HG03045 (cell line): ENCODE results near the gene KCNIP3.

ENCODE experiments used
- ATAC-seq: cut with Tn5 transposase; IDR thresholded peaks from one replicate; pipeline ENCODE4 v1.9.1; 2021; ENCODE audit warnings: mild to moderate bottlenecking, moderate library complexity; ENCODE audit not compliant: unreplicated experiment

KCNIP3 gene

DNA sequence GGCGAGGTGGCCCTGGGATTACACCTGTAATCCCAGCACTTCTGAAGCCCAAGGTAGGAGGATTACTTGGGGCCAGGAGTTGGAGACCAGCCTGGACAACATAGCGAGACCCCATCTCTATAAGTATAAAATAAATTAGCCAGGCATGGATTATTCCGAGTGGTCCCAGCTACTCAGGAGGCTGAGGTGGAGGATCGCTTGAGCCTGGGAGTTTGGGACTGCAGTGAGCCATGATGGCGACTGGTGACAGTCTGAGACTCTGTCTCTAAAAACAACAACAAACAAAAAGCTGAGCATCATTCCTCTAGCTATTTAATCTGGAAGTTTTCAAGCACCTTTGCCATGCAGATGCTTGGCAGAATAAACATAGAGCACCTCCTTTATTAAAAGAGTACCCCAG lies 83.6 kb downstream of the KCNIP3 start:
- no peak for ATAC-seq

DNA sequence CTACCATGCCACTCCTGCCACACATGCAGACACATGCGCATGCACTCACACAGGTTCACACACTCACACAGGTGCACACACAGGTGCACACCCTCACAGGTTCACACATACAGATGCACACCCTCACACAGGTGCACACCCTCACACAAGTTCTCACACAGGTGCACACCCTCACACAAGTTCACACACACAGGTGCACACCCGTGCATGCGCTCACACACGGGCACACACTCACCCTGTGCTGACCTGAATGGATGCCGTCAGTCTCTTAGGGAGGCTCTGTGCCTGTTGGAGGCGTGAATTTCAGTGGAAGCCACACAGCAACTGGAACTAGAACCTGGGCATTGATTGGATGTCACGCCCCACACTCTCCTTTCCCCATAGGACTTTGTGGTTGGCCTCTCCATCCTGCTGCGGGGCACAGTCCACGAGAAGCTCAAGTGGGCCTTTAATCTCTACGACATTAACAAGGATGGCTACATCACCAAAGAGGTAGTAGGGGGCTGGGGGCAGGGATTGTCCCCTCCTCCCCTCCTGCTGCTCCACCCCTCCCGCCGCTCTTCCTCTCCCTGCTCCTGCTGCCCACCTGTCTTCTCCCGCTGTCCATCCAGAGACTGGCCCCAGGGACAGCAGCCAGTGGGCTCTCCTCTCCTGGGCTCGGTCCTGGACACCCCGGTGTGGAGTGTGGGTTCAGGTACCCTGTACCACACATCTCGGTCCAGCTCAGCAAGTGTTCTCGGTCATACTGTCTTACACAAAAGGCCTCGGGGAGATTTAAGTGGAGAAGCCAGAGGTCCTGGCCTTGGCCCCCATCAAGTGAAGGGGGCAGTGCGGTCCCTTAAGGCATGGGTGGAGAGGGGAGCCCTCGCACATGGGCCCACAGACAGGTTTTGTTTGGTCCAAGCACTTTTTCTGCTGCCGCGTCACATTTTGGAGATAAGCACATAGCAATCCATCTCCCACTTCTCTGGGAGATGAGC lies 84.4 kb downstream of the KCNIP3 start:
- no peak for ATAC-seq

DNA sequence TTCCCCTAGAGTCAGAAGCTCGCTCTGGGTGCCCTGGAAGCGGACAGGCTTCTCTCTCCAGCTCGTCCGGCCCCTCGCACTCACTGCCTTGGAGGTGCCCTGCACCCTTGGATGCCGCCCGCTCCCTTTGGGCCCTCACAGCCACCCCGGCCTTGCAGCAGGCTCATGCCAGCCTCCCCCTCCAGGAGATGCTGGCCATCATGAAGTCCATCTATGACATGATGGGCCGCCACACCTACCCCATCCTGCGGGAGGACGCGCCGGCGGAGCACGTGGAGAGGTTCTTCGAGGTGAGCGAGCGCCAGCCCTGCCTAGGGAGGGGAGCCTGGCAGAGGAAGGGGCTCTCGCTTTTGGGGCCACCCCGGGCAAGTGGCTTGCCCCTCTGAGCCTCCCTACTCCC lies 85.0 kb downstream of the KCNIP3 start:
- ATAC-seq, result no peak

DNA sequence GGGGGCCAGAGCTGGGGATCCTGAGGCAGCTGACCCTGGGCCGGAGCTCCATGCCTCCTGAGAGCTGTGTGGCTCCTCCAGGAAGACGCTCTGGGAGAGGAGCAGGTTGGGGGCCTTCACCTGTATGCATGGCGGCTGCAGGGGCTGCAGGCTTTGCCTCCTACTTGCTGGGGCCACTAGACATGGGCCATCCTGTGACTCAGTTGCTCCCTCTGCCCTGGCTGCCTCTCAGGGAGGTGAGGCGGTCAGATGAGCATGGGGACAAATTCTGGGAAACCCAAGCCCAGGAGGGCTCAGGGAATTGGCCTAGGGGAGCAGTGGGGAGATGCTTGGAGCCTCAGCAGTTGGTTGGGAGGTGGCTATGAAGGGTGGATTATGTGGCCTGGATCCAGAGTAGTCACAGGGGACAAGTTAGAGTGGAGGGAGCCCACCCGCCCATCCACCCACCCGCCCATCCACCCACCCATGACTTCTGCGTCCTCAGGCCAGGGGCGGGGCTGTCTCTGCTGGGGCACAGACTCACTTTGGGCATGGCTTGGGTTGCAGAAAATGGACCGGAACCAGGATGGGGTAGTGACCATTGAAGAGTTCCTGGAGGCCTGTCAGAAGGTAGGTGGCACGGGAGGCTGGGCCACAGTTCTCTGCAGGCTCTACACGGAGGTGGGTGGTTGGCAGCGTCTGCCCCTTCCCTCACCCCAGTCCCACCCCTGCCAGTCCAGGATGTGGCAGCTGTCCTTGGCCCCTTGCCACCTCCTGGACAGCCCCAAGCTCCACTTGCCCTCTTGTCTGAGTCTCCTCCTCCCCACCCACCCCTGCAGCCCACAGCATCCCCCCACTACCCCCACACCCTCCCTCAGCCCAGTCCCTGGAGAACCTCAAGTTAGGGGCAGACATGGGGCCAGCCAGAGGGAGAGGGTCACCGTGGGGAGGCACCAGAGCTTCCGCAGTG lies 85.8 kb downstream of the KCNIP3 start:
- ATAC-seq, result no peak

DNA sequence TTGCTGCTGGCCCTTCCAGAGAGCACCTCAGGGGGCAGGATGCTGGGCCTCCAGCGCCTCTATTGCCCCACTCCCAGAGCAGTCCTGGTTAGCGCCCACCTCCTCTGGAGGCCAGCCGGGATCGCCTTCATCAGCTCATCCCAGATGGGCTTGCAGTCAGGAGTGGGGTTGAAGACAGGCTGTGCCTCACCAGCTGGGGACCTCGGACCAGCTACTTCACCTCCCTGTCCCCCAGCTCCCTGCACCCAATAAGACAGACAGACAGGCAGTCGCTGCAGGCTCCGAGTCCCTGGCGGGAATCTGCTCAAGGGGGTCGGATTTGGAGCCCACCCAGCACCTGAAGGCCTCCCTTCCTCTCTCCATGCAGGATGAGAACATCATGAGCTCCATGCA lies 86.5 kb downstream of the KCNIP3 start:
- no peak for ATAC-seq

DNA sequence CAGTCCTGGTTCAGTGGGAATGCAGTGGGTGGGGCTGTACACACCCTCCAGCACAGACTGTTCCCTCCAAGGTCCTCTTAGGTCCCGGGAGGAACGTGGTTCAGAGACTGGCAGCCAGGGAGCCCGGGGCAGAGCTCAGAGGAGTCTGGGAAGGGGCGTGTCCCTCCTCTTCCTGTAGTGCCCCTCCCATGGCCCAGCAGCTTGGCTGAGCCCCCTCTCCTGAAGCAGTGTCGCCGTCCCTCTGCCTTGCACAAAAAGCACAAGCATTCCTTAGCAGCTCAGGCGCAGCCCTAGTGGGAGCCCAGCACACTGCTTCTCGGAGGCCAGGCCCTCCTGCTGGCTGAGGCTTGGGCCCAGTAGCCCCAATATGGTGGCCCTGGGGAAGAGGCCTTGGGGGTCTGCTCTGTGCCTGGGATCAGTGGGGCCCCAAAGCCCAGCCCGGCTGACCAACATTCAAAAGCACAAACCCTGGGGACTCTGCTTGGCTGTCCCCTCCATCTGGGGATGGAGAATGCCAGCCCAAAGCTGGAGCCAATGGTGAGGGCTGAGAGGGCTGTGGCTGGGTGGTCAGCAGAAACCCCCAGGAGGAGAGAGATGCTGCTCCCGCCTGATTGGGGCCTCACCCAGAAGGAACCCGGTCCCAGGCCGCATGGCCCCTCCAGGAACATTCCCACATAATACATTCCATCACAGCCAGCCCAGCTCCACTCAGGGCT lies 87.9 kb downstream of the KCNIP3 start:
- ATAC-seq, result no peak

DNA sequence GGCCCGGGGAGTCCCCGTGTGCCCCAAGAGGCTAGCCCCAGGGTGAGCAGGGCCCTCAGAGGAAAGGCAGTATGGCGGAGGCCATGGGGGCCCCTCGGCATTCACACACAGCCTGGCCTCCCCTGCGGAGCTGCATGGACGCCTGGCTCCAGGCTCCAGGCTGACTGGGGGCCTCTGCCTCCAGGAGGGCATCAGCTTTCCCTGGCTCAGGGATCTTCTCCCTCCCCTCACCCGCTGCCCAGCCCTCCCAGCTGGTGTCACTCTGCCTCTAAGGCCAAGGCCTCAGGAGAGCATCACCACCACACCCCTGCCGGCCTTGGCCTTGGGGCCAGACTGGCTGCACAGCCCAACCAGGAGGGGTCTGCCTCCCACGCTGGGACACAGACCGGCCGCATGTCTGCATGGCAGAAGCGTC lies 88.4 kb downstream of the KCNIP3 start:
- ATAC-seq, result no peak

DNA sequence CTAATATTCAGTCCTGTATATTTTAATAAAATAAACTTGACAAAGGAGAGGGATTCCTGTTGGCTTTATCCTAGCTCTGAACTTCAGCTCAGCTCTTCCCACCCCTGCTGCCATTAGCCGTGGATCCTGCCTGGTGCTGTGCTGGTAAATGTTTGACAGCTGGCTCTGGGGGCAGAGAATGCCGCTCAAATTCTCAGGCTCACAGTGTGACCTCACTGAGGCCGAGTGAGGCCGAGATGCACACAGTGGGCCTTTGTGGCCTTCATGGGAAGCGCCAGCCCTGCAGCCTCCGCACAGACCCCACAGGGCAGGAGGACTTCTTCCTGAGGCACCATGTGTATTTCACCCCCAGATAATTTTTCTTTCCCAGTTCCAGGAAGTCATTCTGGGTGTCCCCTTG lies 88.9 kb downstream of the KCNIP3 start:
- ATAC-seq, result no peak

DNA sequence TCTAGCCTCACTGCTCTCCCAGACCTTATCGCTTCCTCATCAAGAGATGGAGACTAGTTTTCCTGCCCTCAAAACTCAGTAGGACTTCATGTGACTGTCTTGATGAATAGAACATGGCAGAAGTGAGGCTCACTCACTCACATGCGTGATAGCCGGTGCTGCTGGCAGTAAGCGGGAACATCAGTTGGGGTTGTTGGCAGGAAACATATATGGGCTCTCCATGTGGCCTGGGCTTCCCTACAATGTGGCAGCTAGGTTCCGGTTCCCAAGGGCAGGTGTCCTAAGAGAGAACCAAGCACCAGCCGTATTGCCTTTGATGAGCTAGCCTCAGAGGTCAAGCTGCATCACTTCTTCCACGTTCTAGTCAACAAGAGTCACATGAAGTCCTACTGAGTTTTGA lies 90.2 kb downstream of the KCNIP3 start:
- ATAC-seq, result no peak

DNA sequence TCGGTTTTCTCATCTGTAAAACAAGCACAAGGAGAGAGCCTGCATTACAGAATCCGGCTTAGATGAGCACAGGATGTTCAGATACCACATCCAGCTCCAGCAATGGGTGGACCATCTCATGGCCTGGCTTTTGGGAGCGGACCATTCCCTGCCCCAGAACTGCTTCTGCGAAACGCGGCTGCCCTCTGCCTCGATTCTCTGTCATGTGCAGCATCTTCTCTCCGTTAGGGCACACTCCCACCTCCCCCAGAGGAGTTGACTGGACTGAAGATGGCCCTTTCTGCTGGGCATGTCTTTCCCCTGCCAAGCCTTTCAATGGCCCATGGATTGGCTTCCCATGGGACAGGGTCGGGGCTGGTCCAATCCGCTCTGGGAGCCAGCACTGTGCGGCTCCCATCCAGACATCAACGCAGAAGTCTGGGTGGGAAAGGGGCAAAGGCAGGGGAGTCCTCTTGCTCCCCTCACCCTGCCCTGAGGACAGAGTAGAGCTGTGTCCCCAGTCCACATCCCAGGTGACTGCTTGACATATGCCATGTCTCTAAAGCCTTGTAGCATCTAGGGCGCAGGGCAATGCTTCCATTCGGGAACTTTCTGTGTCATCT lies 91.0 kb downstream of the KCNIP3 start:
- ATAC-seq, result no peak

DNA sequence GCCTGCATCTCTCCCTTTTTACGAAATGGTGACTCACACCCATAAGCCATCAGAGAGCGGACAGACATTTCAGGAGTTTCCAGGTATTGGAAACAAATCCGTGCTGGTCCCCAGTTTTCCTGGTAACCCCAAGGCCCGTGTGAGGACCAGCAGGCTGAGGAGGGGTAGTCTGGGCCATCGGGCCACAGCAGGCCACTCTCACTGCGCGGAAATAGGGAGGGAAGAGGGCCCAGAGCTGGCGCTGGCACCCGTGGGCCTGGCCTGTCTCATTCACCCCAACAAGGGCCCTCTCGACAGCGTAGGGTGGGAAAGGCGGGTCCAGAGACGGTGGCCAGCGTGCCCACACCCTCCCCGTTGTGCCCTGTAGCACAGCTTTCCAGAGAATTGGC lies 91.7 kb downstream of the KCNIP3 start:
- ATAC-seq, result peak; percentile 21

DNA sequence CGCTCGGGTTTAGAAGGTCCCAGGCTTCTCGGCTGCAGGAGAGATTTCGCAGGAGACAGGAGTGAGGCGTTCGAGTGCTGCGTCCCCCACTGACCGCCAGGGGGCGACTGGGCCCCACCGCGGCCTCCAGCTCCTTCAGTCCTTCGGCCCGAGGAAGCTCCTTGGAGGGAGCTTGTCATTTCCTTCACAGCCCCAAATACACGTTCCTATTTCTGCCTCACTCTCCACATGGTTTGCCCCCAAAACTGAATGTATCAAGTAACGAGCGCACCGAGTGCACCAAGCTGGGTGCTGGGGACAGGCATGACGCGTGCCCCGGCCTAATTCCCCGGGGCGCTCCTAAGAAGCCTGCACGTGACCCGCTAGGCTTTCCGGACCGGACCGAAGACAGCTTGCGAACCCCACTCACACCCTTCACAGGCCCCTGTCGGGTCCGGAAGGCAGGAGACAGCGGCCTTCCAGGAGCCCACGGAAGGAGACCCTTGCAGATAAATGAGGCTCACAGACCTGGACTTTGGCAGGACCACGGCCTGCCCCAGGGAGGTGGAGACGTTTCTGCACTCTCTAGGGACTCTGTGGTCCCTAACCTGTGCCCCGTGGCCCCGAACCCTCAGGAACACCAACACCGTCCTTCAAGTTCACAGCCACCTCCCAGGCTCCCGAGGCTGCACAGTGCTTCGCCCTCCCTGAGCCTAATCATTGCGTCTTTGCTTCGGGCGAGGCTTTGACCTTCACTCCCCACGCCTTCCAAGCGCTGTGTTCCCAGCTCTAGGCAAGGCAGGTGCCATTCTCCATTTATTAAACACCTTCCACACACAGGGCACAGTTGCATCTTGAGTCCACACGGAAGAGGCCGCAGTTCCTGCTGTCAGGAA lies 92.3 kb downstream of the KCNIP3 start:
- ATAC-seq, result peak; percentile 66

DNA sequence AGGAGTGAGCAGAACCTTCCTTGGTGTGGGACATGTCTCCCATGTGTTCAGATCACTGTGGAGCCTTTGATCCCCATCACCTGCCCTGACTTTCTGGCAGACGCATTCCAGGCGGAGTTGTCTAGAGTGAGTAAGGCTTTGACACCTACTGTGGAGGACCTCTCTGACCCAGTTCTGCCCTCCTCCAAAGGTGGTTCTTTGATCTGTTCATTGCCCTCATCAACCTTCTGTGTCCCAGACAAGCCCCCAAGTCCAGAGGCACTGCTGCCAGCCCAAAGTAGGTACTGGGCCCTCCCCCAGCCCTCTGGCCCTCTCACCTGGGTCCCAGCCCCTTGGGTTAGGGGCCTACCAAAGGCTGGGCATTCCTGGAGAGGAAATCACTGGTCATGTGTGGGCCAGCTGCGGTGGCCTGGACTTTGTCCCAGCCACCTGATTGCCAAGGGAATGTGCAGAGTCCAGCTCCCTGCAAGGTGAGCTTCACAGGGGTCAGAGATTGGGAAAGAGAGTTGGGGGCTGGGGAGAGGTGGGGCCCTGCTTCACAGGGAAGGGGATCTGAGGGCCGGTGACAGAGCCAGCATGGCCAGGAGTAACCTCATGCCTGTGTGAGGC lies 93.2 kb downstream of the KCNIP3 start:
- no peak for ATAC-seq

DNA sequence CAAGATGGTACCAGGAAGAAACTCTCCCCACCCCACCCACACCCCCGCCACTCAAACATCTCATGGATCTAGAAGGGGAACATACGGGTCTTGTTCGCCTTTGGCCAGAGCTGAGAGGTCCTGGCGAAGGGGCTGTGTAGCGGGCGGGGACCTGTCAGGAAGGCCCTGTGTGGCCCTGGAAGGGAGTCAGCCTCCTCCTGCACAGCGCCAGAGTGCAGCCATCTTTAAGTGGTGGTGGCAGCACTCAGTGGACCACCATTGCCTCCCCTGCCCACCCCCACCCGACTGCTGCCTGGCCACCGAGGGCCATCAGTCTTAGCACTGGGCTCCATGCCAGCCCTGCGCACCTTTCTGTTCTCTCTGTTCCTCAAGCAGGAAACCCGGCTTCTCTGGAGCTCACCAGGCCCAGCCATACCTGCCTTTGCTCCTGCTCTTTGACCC lies 93.8 kb downstream of the KCNIP3 start:
- no peak for ATAC-seq

DNA sequence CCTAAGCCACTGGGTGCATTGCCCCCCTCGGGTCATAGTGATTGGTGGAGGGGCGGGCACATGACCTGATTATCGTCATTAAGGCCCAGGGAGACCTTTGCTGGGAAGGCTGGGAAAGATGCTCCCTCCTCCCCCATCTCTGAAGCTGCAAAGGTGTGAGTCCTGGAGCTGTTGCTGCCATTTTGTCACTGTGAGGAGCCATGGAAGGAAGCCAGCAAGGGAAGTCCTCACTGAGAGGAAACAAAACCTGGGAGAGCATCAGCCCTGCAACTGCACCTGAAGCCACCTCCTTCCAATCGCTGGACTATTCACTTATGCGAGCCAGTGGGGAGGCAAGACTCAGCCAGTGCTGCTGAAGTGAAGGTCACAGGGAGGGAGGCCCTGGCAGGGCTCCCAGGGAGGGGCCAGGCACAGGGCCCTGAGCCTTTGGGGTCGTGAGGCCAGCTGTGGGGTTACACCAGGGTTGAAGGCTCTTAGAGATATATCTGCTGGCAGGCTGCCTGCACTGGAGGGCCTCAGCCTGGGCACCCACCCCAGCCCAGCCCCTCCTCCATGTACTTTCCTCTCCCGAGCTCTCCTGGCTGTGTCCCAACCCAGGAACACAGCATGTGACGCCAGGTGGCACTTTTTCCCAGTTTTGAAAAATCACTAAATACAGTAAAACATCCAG lies 94.6 kb downstream of the KCNIP3 start:
- no peak for ATAC-seq

DNA sequence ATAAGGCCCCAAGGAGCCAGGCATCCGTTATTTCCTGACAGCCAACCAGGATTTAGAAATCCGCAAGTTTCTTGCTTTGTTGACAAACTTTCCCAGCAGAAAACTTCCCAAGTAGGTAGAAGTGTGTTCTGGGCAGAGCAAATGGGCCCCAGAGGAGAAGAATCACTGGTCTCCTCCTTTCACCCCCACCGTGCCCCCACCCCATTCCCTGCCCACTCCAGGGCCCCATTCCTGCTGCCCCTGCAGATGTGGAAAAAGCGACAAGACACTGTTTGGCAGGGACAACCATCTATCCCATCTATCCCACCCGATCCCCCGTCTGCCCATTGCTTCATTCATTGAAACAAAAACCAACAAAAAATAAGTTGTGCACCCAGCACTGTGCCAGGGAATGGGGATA lies 95.2 kb downstream of the KCNIP3 start:
- ATAC-seq, result no peak

DNA sequence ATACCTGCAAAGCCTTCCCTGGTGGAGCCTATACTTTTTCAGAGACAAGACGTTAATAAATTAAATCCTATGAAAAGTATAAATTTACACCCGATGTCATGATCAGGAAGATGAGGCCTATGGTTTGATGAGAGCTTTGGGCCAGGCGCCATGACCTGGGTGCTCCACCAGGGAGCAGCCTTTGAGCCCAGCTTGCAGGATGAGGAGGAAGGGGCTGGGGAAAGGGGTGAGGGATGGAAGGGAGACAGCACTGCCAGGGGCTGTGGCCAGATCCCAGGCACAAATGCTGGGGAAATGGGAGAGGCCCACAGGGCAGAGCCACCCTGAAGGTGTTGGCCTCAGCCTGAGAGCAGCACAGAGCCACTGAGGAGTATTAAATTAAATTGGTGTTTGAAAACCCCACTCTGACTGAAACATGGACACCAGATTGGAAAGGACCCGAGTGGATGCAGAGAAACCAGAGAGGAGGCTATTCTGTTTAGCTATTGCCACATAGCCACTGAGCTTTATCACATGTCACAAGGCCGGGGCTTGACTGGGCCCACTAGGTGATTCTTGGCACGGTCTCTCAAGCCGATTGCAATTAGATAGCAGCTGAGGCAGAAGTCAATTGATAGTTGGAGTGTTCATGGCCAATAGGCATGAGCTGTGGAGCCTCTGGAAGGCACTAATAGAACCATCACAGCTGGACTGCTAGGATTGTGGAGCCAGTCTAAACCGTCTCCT lies 95.7 kb downstream of the KCNIP3 start:
- ATAC-seq, result no peak

DNA sequence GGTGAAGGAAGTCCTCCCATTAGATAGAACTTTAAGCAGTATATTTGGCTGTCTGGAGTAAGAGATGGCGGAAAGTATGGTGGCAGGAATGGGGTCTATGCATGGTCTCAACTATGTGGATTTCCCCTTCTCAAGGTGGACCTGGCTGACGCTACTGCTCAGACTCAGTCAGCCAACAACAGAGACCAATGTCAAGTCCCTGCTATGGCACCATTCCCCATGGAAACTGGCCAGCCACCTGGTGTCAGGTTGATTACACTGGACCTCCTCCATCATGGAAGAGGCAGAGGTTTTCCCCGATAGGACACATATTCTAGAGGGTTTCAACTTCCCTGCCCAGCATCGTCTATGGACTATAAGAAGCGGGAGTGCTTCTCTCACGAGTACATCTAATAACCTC lies 96.8 kb downstream of the KCNIP3 start:
- ATAC-seq, result no peak
